Stimulated activated effector memory CD8-positive, alpha-beta T cell treated with anti-CD3 and anti-CD28 coated beads, Interleukin-12 subunit alpha, Interleukin-12 subunit beta, amount 100 ng/mL, for 72 hours (primary cell): Measurements from ENCODE around the gene CMBL.

Source experiments
- ATAC-seq: fragments of 150-1000 bp; cut with Tn5 transposase; 2 replicates; pipeline ENCODE4 v1.10.0; 2021
- DNase-seq, 2 donors: peaks; one replicate each; pipeline ENCODE4 v3.0.0; 2021 to 2022; ENCODE audit warnings: low spot score in 2 of 2
- H3K27ac Mint-ChIP-seq: one replicate; pipeline ENCODE4 v1.8.0; 2022; ENCODE audit warnings: mild to moderate bottlenecking, mixed read lengths
- H3K36me3 Mint-ChIP-seq: one replicate; pipeline ENCODE4 v1.8.0; 2022; ENCODE audit warnings: mild to moderate bottlenecking, mixed read lengths
- H3K4me1 Mint-ChIP-seq: one replicate; pipeline ENCODE4 v1.8.0; 2022; ENCODE audit warnings: mixed read lengths
- H3K4me3 Mint-ChIP-seq: one replicate; pipeline ENCODE4 v1.8.0; 2022; ENCODE audit warnings: mild to moderate bottlenecking, mixed read lengths
- H3K9me3 Mint-ChIP-seq: one replicate; pipeline ENCODE4 v1.8.0; 2022; ENCODE audit warnings: mixed read lengths

The CMBL gene

GRCh38 chr5:10303201-10303600, 4.5 kb downstream of the CMBL start:
- no peaks in the 10 kb centered on the region for H3K36me3 Mint-ChIP-seq
- no peak for DNase-seq
- peaks cover 6% of the 10 kb centered on the region for H3K4me1 Mint-ChIP-seq
- H3K27ac Mint-ChIP-seq, result peak overlapping the region; percentile 6
- no peak for ATAC-seq
- no peaks in the 10 kb centered on the region for H3K9me3 Mint-ChIP-seq
- no peak overlapping the region for H3K4me3 Mint-ChIP-seq

- DNase-seq (no peak), ATAC-seq (no peak)
- Mint-ChIP-seq H3K9me3 (no peaks in the 10 kb centered on the region), H3K4me1 (no peaks in the 10 kb centered on the region), H3K4me3 (no peak overlapping the region), H3K36me3 (no peaks in the 10 kb centered on the region), H3K27ac (no peak overlapping the region)
These were observed 5.7 kb downstream of the CMBL start for GRCh38 chr5:10301842-10302610.

- no peak for DNase-seq
- Mint-ChIP-seq H3K36me3 (no peaks in the 10 kb centered on the region), H3K27ac (no peak overlapping the region), H3K4me3 (no peak overlapping the region), H3K9me3 (no peaks in the 10 kb centered on the region), H3K4me1 (no peaks in the 10 kb centered on the region)
- ATAC-seq, result no peak
These were observed 6.4 kb downstream of the CMBL start for GRCh38 chr5:10301266-10301665.

GRCh38 chr5:10300246-10300645, 7.5 kb downstream of the CMBL start:
- Mint-ChIP-seq H3K4me3 (no peak overlapping the region), H3K36me3 (no peaks in the 10 kb centered on the region), H3K4me1 (no peaks in the 10 kb centered on the region), H3K27ac (no peak overlapping the region), H3K9me3 (no peaks in the 10 kb centered on the region)
- ATAC-seq (no peak), DNase-seq (no peak)

GRCh38 chr5:10297646-10298204, 10.0 kb downstream of the CMBL start:
- H3K4me1 Mint-ChIP-seq, result no peaks in the 10 kb centered on the region
- no peaks in the 10 kb centered on the region for H3K36me3 Mint-ChIP-seq
- DNase-seq (no peak), ATAC-seq (no peak)
- H3K4me3 Mint-ChIP-seq, result no peak overlapping the region
- H3K27ac Mint-ChIP-seq, result no peak overlapping the region
- H3K9me3 Mint-ChIP-seq, result no peaks in the 10 kb centered on the region

- Mint-ChIP-seq H3K36me3 (no peaks in the 10 kb centered on the region), H3K9me3 (no peaks in the 10 kb centered on the region), H3K4me3 (no peak overlapping the region), H3K27ac (no peak overlapping the region), H3K4me1 (no peaks in the 10 kb centered on the region)
- ATAC-seq (peak; percentile 57), DNase-seq (no peak)
These were observed 11.9 kb downstream of the CMBL start for GRCh38 chr5:10295619-10296326.

- ATAC-seq, result no peak
- Mint-ChIP-seq H3K27ac (no peak overlapping the region), H3K4me3 (no peak overlapping the region), H3K36me3 (no peaks in the 10 kb centered on the region), H3K9me3 (no peaks in the 10 kb centered on the region), H3K4me1 (no peaks in the 10 kb centered on the region)
- DNase-seq, result no peak
These were observed 13.6 kb downstream of the CMBL start for GRCh38 chr5:10293907-10294662.

- no peak overlapping the region for H3K4me3 Mint-ChIP-seq
- peaks cover 4% of the 10 kb centered on the region for H3K4me1 Mint-ChIP-seq
- H3K27ac Mint-ChIP-seq, result no peak overlapping the region
- DNase-seq (no peak), ATAC-seq (no peak)
- no peaks in the 10 kb centered on the region for H3K36me3 Mint-ChIP-seq
- H3K9me3 Mint-ChIP-seq, result no peaks in the 10 kb centered on the region
These were observed 15.9 kb downstream of the CMBL start for GRCh38 chr5:10291692-10292339.

- no peak overlapping the region for H3K4me3 Mint-ChIP-seq
- no peak for DNase-seq
- H3K27ac Mint-ChIP-seq, result no peak overlapping the region
- H3K4me1 Mint-ChIP-seq, result peaks cover 4% of the 10 kb centered on the region
- no peaks in the 10 kb centered on the region for H3K9me3 Mint-ChIP-seq
- ATAC-seq, result no peak
- no peaks in the 10 kb centered on the region for H3K36me3 Mint-ChIP-seq
These were observed 17.3 kb downstream of the CMBL start for GRCh38 chr5:10290438-10290837.

GRCh38 chr5:10289991-10290390, 17.7 kb downstream of the CMBL start:
- H3K36me3 Mint-ChIP-seq, result no peaks in the 10 kb centered on the region
- peaks cover 4% of the 10 kb centered on the region for H3K4me1 Mint-ChIP-seq
- no peak overlapping the region for H3K4me3 Mint-ChIP-seq
- DNase-seq, result no peak
- H3K27ac Mint-ChIP-seq, result no peak overlapping the region
- no peak for ATAC-seq
- no peaks in the 10 kb centered on the region for H3K9me3 Mint-ChIP-seq

- Mint-ChIP-seq H3K9me3 (no peaks in the 10 kb centered on the region), H3K4me1 (peaks cover 4% of the 10 kb centered on the region), H3K27ac (no peak overlapping the region), H3K36me3 (no peaks in the 10 kb centered on the region), H3K4me3 (no peak overlapping the region)
- no peak for DNase-seq
- no peak for ATAC-seq
These were observed 18.3 kb downstream of the CMBL start for GRCh38 chr5:10289353-10289752.

GRCh38 chr5:10288592-10289219, 19.0 kb downstream of the CMBL start:
- peaks cover 4% of the 10 kb centered on the region for H3K4me1 Mint-ChIP-seq
- H3K4me3 Mint-ChIP-seq, result no peak overlapping the region
- peak in 1 of 2 donors; percentile 56 for DNase-seq
- H3K27ac Mint-ChIP-seq, result no peak overlapping the region
- H3K9me3 Mint-ChIP-seq, result no peaks in the 10 kb centered on the region
- ATAC-seq, result no peak
- no peaks in the 10 kb centered on the region for H3K36me3 Mint-ChIP-seq

- no peak overlapping the region for H3K27ac Mint-ChIP-seq
These were observed 20.9 kb downstream of the CMBL start for GRCh38 chr5:10286862-10287227.

GRCh38 chr5:10286162-10286861, 21.4 kb downstream of the CMBL start:
- Mint-ChIP-seq H3K9me3 (no peaks in the 10 kb centered on the region), H3K4me1 (peaks cover 4% of the 10 kb centered on the region), H3K27ac (no peak overlapping the region), H3K4me3 (no peak overlapping the region), H3K36me3 (no peaks in the 10 kb centered on the region)
- DNase-seq (no peak), ATAC-seq (no peak)

More at GRCh38 chr5:10286862-10287227, 20.9 kb downstream of the CMBL start:
- Mint-ChIP-seq H3K4me1 (peaks cover 4% of the 10 kb centered on the region), H3K9me3 (no peaks in the 10 kb centered on the region), H3K36me3 (no peaks in the 10 kb centered on the region), H3K4me3 (no peak overlapping the region)
- ATAC-seq (no peak), DNase-seq (no peak)
